NCI-H187 treated with DMSO at 0.1 percent for 48 hours (cell line): ENCODE measurements around the gene PPP2R2C.

ENCODE experiments used
- DNase-seq: peaks from one replicate; lab custom pipeline; 2025; lab: John Stamatoyannopoulos, UW

The PPP2R2C gene

DNA sequence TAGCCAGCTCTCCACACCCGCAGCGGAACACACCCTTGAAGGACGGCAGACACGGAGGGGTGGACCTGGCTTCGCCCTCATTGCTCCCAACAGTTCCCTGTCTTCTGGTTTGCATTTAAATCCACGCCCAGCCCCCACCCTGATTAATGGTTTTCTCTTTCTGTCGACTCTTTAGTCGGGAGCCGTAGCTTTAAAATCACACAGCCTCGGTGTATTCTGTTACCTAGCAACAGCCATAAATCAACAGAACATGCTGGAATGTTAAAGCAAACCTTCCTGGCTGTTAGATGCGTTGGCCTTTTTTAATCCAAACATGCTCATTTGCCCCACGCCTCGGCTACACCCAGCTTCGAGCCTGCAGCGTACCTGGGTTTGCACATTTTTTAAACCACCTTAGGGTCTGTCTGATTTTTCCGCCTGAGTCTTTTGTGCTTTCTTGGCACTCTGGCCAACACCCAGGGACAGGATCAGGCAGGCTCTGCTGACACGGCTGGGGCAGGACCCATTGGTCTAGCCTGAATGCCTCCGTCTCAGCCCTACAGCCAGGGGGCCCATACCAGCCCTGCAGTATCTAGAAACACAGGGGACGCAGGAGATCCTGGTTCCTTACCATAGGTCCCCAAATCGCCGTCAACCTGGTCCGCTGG, 21.4 kb upstream of the PPP2R2C start:
- DNase-seq: no peak

DNA sequence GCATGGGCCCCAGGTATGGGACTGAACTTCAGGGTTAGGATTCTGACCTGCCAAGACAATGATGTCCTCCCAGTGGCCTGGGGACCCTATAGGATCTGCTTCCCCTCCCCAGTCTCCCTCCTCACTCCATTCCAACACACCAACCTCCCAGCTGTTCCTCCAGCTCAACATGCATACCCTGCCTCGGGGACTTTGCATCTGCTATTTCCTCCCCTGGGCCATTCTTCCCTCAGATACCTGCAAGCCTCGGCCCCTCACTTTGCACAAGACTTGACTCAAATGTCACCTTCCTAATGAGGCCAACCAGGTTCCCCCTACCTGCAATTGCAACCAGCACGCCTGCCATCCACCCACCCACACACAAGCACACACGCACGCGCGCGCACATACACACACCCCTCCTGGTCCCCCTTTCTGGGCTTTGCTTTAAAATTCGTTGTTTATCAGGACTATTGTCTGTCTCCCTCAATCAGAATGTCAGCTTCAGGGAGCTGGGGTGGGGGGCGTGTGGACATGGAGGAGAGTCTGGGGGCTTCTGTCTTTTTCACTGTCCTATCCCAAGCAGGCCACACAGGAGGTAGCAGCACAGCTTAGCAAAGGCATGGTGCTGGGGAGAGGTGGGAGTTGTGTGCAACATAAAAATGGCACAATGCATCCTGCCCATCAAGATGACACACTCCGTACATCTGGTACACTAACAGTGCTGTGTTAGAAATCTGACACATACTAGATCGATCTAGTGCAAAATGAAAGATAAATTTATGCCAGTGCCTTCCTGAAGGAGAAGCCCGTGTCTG, 20.6 kb upstream of the PPP2R2C start:
- no peak for DNase-seq

DNA sequence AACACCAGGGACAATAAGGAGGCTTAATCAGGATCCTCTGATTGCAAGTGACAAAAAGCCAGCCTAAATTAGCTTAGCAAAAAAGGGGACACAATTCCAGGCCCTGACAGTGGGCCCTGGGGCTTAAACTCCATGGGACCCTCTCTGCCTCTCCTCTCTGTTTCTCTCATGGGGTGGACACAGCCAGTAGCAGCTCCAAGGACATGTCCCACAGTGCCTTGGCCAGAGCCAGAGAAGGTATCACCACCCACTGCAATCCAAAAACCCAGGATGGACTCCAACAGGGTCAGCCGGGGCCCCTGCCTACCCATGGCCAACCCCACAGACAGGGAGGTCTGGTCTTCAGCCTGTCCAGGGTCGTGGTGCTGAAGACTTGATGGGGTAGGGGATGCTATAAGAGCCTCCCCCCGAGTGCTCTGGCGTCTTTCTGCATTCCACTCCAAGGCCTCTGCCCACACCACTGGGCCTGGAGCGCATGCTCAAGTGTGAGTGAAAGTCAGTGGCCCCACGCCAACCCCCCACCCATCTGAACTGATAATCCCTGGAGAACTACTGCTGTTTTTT, 19.7 kb upstream of the PPP2R2C start:
- DNase-seq: no peak

DNA sequence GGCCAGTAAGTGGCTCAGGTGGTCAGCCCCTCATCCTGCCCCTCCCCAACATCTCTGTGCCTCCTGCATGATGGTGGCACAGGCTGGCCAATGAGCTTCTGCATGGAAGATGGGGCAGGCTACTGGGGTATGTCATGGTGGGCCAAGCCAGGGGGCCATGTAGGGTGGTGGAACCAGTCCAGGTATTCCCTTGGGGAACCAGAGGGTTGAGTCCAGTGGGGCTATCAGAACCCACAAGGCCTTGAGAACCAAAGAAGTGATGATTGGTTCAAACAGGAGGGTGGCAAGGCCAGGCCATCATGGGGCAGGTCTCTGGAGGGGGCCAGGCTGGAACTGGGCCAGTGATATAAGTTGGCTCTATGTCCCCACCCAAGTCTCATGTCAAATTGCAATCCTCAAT, 18.8 kb upstream of the PPP2R2C start:
- DNase-seq: no peak

DNA sequence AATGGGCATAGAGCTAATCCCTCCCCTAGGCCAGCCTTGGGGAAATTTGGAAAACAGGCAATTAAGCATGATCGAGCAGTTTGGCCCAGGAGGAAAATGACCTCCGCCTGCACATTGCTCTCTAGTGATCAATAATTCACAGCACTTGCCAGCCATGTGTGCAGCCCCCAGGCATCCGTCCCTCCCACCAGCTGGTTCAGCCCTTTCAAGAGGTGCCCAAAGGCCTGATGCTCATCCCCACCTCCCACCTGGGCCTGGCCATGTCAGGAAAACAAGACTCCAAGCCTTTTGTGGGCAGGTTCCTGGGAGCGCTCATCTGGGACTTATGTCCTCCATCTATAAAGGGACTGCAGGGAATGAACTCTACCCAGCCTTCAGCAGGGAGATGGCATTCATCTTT, 17.5 kb upstream of the PPP2R2C start:
- DNase-seq: no peak

DNA sequence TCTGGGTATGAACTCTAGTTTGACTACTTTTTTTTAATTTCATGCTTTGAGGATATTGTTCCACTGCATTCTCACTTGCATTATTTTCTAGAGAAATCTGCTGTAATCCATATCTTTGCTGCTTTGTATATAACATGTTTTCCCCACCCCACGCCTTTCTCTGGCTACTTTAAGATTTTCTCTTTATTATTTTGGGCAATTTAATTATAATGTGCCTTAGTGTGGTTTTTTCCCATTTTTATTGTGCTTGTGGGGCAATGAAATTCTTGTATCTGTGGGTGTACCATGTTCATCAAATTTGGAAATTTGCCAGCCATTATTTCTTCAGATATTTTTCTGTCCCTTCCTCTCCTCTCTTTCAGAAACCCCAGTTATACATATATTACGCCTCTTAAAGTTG, 15.1 kb upstream of the PPP2R2C start:
- DNase-seq: no peak

DNA sequence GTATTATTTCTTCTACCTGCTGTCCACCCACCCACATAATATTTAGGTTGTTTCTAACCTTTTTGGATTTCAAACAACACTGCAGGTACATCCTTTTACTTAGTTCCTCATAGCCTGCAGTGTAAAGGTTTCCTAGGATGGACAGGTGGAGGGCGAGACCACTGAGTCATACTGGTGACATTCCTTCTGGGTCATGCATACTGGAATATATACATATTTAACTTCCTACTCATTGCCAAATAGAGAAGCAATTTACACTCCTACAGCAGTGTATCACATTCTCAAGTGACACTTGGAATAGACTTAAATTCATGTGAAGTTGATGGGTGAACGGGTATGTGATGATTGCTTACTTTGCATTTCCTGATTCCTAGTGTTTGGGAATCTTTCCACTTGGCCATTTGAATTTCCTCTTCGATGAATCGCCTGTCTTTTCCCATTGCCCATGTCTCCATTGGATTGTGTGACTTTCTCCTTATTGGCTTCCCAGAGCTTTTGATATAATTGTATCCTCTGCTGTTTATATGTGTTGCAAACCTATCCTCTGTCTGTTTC, 8.2 kb upstream of the PPP2R2C start:
- DNase-seq: no peak

DNA sequence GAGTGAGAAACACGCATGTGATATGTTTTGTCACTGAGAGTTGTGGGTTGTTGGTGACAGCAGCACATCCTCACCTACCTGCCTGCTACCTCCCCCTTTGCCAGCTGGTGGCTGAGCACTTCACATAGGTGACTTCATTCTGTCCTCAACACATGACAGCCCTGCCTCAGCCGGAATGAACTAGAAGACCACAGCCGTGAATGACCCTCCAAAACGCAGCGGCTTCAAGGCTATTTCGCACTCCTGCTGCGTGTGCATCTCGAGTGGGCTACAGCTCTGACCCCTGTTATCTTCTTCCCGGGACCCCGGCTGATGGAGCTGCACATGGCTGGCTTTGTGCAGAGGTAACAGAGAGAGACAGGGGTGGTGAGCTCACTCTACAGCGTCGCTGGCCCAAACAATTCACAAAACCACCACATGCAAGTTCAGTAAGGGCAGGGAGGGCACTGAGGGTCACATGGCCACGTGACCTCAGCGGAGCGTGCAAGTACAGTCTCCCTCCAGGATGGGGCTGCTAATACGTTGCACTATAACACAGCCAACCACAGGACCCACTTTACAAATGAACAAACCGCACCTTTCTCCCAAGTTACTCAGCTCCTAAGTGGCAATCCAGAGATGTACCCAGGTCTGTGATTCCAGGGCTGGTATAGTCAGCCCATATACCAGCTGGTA, 6.3 kb upstream of the PPP2R2C start:
- DNase-seq: no peak

DNA sequence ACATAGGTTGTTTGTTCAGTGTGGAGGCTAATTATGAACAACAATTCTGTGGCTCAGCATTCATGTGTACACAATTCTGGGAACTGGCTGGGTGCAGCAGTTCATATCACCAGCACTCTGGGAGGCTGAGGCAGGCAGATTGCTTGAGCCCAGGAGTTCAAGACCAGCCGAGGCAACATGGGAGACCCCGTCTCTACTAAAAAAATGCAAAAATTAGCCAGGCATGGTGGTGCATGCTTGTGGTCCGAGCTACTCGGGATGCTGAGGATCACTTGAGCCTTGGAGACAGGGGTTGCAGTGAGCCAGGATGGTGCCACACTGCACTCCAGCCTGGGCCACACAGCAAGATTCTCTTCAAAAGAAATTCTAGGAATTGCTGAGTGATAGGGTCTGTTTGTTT, 4.5 kb upstream of the PPP2R2C start:
- DNase-seq: no peak

DNA sequence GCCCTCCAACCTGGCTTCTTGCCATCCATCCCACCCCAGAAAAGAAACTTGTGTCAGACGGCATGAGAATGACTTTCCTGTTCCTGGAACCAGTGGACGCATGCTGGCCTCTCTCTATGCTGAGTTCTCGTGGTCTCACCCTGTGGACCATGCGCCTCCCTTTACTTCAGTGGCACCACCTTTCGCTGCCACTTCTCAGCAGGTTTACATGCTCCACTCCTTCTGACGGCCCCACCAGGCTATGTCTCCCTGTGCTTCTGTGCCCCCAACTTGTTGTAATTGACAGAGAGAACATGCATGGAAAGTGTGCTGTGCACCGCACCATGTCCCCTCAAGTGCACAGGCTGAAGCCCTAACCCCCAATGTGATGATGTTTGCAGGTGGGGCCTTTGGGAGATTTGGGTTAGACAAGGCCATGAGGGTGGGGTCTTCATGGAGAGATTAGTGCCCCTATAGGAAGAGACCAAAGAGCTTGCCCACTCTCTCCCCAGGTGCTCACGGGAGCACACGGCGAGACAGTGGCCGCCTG, 3.1 kb upstream of the PPP2R2C start:
- DNase-seq: no peak

DNA sequence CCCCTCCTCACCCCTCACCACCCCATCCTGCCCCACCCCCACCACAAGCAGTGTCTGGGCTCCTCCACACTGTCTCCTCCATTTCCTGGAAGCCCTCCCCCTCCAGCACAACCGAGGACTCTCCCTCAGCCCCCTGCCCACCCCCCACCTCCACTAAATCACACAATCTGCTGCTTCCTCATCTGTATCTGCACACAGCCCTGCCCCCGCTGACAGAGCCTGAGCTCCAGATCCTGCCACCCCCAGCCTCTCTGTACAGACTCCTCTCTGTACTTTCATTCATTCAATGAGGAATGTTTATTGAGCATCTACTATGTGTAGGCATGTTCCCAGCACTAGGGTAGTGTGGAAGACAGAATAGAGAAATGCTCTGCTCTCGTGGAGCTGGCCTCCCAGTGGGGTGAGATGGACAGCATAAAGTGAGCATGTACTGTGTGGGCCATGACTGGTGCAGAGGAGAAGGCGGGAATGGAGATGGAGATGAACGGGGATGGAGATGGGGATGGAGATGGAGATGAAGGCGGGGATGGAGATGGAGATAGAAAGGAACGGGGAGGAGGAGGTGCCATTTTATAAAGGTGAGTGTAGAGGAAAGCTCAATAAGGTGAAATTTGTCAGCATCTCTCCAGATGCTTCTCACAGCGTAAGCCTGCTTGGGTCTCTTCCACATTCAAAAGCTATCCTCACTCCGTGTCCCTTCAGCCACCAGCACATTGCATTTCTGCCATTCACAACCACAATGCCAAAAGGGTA, 2.5 kb upstream of the PPP2R2C start:
- no peak for DNase-seq

DNA sequence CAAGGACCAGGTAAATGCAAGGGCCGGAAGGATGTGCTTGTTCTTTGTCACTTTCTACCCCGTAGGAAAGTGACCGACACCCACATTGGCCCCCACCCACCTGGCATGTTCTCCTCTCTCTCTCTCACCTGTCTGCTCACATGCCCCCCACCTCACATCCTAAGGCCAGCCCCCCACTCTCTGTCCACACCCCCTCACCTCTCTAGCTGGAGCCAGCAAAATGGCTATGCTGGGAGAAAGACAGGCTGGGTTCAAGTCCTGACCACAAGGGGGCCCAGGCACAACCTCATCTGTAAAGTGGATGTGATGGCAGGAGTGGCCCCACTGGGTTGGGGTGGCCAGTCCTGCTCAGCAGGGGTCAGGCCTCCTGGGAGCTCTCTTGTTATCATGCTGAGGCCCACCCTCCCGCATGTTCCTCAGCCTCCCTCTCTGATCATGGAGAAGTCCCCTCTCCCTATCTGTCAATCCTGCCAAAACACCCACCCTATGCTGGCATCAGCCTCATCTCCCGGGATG, 1.7 kb upstream of the PPP2R2C start:
- no peak for DNase-seq

DNA sequence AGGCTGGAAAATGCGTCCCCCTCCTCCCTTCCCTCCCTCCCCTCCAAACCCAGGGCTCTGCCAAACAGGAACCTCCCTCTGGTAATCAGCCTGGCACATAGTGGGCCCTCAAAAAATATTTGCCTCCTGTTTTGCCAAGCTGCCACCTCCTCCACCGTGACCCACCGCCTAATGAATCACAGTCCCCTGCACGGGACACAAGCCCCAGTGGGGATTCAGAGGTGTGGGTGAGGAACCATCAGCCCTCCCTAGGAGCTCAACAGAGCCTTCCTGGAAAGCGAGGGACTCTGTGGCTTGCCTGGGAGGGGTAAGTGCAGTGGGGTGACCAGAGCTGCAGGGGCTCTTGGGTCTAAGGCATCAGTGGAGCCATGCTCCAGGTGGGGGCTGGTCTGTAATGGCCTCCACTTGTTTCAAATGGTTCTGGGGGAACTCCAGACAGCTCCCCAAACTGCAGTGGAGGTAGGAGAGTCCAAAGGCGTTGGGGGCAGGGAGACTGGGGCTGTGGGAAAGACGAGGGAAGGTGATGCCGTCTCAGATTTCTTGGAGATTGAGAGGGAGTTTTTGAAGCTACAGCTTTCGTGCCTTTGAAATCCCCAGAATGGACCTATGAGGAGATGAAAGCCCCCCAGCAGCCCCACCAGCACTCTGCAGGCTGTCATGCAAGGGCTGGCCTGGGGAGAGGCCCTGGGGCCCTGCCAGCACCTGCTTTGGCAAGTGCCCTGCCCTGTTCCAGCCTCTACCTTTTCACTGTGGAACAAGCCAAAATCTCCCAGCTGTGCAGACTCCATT, 1.0 kb upstream of the PPP2R2C start:
- no peak for DNase-seq

DNA sequence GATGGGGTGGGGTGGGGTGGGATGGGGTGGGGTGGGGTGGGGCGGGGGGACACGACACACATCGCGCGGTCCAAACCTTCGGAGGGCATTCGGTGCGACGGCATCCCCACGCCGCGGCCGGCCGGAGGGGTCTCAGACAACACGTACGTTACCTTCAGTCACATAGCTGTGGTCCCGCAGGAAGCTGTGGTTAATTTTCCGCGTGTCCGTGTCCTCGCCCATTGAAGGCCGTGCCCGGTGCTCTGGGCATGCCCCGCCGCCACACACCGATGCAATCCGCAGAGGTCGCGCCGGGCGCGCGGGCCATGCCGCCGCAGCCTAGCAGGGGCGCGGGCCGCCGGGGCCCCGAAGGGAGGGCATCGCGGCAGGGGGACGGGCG, 417 bp downstream of the PPP2R2C start:
- no peak for DNase-seq

DNA sequence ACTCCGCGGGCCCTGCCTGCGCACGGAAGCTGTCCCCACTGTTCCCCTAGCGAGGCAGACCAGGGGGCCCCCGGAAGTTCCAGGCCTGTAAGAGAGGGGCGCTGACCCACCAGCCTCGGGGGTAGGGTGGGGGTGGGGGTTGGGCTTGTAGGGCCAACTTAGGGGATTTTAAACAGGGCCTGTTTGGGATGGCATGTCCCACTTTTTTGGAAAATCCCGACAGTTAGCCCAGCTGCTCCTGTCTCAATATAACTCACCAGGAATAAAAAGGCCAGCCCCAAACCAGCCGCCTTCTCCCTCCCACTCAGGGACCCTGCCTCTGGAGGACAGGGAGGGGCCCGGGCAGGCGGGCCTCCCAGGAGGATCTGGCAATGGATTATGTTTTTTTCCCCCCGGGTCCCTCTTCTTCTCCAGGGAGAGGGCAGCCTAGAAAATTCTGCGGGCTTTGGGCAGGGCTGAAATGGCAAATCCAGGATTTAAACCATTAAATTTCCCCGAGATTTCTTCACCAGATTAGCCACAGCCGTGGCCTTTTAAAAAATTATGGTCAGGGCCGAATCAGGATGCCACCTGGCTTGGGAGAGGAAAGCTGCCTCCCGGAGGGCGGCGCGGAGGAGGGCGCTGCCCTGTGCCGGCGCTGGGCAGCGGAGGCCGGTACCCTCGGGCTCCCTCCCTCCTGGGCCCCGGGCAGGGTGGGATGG, 957 bp downstream of the PPP2R2C start:
- DNase-seq: no peak

DNA sequence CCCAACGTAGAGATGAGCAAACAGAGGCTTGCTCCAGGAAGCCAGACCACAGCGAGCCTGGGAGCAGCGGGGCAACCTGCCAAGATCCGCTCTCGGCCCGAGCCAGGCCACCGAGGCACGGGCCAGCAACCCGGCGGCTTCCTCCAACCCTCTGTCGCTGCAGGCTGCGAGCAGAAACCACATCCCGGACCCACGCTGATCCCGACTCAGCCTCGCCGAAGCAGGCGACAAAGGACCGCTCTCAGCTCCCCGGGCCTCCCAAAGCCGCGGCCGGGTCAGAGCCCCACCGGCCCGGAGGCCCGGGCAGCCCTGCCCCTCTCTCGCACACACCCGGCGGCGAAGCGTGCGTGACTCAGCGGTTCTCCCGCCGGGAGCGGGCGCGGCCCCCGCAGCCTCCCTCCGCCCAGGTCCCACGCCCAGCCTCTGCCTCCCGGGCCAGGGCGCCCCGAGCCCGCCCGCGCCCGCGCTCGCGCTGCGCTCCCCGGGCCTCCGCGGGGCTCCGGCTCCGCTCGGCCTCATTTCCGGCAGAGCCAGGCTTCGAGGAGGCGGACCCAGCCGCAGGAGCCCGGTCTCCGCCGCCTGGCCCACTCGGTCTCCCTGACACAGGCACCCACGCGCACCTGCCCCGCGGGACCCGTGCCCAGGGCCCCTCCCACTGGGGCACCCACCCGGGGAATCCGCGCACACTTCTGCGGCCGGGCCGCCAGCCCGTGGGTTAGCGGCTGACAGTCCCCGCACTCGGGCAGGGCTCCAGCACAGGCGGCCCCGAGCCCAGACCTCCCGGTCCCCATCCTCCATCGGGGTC, 1.7 kb downstream of the PPP2R2C start:
- no peak for DNase-seq

DNA sequence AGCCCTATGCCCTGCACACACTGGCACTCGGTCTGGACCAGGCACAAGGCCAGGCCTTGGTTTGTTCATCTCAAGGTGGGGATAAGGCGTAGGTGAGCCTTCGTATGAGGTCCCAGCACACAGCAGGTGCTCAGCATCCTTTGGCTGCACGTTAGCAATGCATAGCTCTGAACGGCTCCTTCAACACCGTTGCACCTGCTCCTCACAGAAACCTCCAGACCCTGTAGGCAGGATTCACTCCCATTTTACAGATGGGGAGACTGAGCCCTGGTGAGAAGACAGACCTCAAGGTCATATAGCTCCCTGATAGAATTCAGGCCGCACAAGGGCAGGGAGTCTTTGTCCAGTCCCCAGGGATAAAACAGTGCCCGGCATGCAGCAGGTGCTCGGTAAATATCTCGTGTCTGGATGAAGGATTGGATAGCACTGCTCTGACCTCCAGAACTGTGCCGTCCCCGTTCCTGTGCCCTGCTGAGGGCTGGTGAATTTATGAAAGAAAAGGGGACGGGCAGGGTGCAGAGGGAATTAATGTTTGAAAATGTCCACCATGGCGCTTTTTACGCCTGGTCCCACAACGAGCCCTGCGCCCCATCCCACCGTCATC, 2.4 kb downstream of the PPP2R2C start:
- DNase-seq: no peak

DNA sequence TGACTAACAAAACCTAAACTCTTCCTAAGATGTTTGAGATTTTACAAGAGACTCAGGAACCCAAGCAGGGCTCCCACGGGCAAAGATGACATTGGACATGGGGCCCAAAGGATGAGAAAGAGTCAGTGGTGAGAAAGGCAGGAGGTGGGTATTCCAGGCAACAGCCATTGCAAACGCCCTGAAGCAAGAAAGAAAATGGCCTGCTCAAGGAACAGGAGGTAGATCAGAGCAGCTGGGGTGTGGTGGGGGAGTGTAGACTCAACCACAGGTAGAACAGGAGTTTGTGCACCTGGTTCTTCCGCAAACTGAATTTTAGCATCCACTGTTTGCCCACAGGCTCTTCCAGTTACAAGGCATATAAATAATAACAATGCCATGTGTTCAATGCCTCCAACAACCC, 3.3 kb downstream of the PPP2R2C start:
- no peak for DNase-seq

DNA sequence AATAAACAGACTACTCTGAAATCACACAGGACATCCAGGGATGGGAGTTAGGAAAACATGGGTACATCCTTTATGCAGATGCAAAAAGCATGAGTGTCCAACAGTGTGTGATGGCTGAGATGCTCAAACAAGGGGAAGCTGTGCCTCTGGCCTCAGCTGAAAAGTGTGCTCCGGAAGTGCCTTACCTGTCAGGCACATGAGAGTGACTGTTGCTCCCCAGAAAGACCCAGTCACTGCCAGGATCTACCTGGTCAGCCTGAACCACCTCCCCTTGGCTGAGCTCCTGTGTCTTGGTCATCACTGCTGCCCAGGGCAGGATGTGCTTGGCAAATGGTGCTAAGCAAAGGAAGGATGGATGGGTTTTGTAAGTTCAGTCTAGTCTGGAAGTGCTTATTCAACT, 4.0 kb downstream of the PPP2R2C start:
- no peak for DNase-seq
